GM19463 (cell line): Measurements from ENCODE around the gene IDH3G.
"Not testable (repeated sequence)": the region's sequence is repeated elsewhere in the genome, so short reads cannot be mapped to it uniquely, and the experiment has no call there.

Experiments
- ATAC-seq: cut with Tn5 transposase; IDR thresholded peaks from one replicate; pipeline ENCODE4 v1.9.1; 2021; ENCODE audit warnings: mild to moderate bottlenecking, moderate library complexity; ENCODE audit not compliant: unreplicated experiment

Gene IDH3G

DNA sequence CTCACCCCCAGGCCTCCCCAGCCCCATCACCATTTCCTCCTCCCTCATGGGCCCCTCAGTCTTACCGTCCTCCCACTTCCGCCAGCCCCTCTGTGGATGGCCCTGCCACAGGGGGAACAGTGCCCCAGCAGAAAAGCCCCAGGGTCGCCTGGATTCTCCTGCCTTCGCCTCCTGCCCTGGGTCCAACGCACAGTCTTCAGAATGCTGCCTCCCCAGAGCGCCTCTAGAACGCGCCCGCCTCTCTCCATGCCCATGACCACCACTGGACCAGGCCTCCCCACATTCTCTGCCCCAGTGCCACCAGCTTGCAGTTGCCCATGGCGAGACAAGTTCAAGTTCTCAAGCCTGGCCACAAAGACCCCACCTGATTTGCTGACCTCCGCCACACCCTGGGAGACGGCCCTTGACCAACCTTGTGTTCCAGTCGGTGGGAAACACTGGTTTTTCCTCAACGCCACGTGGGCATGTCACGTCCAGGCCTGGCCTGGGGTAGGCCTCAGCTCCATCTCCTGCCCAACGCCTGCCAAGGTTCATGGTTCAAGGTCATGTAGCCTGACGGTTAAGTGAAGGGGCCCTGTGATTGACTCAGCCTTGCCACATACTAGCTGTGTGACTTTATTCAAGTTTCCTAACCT lies 30.8 kb downstream of the IDH3G start:
- no peak for ATAC-seq

DNA sequence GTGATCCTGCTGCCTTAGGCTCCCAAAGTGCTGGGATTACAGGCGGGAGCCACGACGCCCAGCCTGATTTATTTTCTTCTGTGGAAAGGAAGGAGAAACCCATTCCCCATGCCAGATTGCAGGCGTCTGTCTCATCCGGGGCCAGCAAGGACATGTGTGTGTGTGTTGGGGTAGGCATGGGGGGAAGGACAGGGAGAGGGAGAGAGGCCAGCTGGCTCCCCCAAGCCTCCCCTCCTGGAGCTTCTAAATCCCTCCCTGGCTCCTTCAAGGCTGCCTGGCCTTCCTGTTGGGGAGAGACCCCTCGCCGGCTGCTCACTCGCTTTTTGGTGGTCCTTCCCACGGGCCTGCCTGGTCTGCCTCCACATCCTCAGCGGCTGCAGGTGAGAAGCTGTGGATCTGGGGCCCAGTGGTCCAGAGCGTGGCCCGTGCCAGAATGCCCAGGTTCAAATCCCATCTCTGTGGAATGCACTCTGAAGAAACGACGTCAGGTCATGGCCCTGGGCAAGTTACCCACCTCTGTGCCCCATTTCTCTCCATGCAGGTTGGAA lies 31.5 kb downstream of the IDH3G start:
- ATAC-seq, result no peak

DNA sequence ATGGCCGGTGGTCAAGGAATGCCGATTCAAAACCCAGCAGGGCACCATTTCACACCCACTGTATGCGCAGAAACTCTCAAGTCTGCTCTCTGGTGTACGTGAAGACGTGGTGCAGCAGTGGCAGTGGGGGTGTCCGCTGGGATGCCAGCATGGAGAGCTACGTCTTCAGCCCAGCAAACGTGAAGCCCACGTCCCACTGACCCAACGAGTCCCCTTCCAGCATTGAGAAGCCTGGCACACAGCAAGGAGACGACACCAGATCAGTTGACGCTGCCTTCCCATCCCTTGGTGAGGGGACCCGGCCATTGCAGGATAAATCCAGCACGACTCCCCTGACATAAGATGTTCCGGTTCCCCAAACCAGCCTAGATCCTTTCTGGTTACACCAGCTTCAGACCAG lies 32.3 kb downstream of the IDH3G start:
- no peak for ATAC-seq

DNA sequence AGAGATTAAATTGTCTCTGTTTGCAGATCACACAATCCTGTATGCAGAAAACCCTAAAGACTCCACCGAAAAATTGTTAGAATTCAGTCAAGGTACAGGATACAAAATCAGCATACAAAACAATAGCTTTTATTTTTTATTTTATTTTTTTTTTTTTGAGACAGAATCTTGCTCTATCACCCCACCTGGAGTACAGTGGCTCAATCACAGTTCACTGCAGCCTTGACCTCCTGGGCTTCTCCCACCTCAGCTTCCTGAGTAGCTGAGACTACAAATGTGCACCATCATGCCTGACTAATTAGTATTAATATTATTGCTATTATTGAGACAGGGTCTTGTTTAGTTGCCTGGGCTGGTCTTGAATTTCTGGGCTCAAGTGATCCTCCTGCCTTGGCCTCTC lies 39.0 kb downstream of the IDH3G start:
- ATAC-seq, result no peak

DNA sequence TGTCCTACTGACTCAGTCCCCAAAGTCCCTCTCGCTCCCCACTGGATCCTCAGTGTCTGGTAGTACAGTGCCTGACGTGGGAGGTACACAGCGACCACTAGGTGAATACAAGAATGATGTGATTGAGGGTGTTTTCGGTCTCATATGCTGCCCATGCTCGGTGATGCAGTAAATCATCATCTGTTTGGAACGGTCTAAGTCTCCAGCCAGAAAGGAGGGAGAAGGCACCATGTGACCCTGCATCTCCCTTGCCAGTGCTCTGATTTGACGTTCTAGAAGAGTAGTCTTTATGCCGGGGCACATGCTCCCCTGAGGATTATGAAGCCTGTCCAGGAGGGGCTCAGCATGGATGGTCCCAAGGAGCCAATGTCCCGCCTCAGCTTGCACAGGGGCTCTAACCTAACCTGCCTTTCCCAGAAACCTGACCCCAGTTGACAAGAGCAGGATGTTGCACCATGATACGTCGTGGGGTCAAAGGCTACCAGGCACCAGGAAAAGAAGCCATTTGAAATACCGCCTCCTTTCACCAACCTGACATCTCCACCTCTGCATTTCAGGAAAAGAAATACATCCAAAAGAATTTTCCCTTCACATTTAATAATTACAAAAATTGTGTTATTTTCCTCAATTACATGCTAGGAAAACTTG lies 43.9 kb downstream of the IDH3G start:
- ATAC-seq, result no peak

DNA sequence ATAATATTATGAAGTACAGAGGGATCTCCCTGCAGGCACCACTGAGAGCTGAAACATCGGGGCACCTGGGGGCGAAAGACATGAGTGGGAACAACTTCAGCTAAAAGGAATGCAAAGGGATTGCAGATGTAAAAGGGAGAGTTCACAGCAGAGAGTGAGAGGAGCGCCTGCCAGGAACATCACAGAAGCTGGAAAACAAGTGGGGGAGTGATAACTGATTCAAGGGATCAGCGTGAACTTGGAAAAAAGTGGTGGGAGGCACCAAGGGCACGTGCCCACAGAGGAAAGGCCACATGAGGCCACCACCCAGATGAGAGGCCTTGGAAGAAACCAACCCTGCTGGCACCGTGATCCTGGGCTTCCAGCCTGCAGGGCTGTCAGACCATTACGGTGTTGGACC lies 45.2 kb downstream of the IDH3G start:
- not testable (repeated sequence) for ATAC-seq

DNA sequence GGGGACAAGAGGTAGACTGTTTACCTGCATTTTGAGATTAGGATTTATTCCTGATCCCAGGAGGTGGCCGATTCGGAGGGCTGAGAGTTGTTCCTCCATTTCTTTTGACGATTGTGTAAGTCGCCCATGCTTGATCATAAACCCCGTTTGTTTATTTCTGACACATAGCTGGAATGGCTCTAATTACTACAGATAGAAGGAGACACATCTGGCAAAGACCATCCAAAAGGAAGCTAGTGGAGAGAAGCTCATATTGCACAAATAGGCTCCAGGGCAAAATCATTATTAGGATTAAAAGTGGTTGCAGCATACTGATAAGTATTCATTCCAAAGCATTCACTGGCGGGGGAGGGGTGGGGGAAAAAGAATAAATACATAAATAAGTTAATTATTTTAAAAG lies 47.2 kb downstream of the IDH3G start:
- not testable (repeated sequence) for ATAC-seq

DNA sequence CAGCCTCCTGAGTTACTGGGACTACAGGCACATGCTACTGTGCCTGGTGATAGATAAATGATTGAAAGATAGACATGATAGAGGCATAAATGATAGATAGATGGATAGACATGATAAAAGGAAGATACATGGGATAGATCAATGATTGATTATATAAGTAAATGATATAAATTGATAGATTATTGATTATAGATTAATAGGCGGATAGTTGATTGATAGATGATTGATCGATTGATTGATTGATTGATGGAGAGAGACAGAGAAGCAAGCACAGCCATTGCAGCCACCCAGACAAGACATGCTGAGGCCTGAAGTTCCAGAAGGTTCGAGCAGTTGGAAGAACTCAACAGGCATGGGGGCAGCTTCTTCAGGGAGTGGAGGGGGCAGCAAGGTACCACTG lies 47.8 kb downstream of the IDH3G start:
- ATAC-seq, result no peak

DNA sequence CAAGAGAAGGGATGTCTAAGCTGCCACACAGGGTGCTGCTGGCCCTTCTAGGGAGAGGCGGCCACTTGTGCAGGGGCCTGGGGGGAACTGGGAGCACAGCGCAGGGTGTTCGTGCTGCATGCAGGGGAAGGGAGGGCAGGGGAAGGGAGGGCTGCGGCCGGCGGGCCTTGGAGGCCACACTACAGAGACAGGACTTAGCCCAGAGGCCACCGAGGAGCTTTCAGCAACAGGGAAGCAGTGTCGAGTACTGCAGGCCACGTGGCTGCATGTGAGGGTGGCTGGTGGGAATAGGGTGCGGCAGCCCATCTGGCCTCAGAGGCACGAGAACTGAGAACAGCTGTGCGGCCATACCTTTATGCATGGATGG lies 49.1 kb downstream of the IDH3G start:
- not testable (repeated sequence) for ATAC-seq

DNA sequence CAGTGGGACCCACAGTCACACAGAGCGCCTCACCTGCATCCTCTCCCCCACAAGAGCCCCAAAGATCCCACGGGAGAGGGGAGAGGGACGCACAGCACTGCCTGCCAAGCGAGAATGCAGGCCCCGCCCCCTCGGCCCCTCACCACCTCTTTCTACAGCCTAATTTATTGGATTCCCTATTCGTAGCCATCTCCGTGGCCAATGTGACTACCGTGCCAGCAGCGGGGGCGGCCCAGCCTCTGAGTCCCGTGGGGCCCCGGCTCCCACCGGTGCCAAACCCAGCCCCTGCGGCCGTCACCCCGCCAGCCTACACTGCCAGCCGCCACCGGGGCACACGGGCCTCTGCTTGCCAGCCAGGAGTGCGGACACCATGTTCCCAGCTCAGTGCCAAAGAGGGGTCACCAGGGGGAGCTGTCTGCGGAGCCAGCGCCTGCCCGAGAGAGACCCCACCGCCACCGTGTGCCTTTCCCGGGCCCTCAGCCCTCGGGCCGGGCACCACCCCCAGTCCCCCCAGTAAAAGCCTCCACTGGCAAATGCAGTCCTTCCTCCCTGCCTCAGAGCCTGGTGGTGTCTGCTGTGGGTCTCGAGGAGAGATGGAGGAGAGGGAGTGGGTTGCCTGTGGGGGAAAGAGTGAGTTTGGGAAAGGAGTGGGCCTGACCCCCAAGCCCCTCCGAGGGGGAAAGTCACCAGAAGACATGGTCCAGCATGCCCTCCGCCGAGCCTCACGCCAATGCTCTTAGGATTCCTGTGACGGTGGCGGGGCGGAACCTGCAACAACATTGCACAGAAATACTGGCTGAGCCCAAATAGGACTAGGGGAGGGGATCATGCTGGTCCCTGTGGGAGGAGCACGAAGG lies 49.7 kb downstream of the IDH3G start:
- no peak for ATAC-seq

DNA sequence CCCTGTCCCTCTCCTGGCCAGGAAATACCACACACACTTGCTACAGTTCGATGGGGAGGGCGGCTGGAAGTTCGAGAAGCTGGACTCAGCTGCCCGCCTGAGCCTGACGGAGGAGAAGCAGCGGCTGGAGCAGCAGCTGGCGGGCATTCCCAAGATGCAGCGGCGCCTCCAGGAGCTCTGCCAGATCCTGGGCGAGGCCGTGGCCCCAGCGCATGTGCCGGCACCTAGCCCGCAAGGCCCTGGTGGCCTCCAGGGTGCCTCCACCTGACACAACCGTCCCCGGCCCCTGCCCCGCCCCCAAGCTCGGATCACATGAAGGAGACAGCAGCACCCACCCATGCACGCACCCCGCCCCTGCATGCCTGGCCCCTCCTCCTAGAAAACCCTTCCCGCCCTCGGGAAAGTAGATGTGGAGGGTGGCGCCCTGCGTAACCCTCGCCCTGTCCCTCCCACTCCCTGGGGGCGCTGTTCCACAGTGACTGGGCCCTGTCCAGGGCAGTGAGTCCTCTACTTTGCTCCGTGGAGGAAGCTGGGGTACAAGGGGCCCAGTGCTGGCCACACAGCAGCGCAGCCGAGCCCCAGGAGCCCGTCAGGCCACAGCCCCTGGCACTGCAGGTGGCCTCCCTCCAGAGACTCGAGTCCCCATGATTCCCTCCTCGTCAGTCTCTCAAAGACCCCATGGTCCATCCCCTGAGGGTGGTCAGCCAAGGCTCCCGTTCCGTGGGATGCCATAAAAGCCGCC lies 50.5 kb downstream of the IDH3G start:
- ATAC-seq, result not testable (repeated sequence)

DNA sequence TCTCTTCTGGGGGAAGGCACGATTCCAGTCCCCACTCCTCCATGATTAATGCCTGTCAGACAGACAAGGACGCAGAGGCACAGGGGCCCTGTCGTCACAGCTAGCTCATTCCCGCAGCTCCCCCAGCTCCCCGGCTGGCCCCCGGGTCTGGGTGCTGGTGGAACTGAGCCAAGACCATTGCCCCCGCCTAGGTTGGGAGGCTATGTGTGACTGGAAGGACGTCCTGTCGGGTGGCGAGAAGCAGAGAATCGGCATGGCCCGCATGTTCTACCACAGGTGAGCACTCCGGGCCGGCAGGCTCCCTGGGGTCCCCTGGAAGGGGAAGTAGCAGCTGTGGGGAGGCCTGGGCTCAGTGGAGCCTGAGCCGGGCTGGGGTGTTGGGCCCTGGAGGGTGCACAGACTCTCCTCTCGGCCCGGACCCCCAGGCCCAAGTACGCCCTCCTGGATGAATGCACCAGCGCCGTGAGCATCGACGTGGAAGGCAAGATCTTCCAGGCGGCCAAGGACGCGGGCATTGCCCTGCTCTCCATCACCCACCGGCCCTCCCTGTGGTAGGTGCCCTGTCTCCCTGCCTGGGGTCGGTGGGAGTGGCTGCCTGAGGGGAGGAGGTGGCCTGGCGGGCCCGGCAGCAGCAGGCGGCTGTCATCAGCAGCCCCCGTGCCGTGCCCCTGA lies 51.2 kb downstream of the IDH3G start:
- not testable (repeated sequence) for ATAC-seq

DNA sequence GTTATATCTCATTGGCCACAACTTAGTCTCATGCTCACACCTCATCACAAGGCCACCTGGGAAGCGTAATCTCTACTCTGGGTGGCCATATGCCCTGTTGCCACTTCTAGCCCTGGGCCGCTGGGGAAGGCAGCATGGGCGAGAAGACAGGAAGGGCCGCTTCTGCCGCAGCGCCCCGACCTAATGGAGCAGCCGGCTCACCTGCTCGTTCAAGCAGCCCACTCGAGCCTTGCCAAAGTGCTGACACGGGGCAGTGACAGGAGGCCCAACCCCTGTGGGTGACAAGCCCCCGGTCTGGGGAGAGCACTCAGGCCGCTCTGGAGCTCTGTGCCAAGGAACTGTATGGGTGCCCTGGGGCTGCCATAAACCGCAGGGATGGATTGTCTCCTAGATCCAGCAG lies 52.1 kb downstream of the IDH3G start:
- not testable (repeated sequence) for ATAC-seq

DNA sequence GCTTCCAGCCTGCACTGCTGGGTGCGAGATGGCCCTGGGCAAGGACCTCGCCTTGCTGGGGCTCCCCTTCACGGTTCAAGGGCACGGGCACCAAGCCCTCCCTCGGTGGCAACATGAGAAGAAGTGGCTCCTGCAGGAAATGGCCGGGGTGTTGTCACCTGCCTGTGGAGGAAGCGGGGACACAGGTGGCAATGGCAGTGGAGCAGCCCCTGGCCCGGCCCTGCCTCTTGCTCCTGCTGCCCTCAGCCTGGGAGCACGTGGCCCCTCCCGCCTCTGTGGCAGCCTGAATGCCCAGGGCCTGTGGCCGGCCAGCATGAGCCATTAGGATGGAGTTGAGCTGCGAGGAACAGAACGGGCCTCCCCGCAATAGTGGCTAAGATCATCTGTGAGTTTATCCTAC lies 52.7 kb downstream of the IDH3G start:
- ATAC-seq, result no peak

DNA sequence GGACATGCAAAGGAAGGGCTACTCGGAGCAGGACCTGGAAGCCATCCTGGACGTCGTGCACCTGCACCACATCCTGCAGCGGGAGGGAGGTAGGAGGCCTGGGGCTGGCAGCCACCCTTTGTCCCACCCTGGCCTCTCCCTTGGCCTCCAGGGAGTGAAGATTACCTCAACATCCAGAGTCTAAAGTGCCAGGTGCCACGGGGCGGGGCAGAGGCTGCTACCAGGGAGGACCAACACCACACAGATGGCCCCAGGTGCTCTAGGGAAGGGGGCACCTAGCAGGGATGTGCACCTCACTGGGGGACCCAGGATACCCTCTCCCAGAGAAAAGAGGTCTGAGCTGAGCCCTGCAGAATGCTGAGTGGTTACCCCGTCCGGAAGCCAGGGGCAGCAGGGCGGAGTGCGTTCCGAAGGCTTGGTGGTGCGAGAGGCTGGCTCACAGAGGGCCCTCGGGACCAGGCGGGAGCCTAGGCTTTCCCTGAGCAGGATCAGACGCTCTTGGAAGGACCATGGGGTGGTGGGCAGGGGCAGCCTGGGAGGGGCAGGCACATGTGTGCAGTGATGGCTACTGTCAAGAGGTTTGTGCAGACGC lies 53.4 kb downstream of the IDH3G start:
- ATAC-seq, result no peak

DNA sequence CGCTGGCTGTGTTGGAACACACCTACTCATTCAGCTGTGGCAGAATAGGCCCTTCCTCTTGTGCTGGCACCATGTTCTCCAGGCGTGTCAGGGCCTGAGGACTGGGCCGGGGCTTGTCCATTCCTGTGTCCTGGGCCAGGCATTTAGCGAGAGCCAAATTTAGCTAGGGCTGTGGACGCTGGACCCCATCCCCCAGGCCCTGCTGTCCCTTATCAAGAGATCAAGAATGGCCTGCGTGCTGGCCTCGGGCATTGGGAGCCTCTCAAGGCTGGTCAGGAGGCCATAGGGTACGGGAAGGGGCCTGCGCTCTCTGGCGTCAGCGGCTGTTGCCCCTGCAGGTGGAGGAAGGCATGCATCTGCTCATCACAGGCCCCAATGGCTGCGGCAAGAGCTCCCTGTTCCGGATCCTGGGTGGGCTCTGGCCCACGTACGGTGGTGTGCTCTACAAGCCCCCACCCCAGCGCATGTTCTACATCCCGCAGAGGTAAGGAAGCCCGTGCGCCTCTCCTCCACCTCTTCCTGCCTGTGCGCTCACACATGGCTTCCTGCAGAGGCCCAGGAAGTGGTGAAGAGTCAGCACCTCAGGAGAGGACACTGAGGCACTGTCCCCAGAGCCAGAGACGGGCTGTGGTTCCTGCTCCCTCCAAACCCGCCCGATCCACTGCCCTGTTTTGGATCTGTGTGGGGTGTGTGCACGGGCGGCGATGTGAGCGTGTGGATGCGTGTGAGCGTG lies 54.3 kb downstream of the IDH3G start:
- no peak for ATAC-seq

DNA sequence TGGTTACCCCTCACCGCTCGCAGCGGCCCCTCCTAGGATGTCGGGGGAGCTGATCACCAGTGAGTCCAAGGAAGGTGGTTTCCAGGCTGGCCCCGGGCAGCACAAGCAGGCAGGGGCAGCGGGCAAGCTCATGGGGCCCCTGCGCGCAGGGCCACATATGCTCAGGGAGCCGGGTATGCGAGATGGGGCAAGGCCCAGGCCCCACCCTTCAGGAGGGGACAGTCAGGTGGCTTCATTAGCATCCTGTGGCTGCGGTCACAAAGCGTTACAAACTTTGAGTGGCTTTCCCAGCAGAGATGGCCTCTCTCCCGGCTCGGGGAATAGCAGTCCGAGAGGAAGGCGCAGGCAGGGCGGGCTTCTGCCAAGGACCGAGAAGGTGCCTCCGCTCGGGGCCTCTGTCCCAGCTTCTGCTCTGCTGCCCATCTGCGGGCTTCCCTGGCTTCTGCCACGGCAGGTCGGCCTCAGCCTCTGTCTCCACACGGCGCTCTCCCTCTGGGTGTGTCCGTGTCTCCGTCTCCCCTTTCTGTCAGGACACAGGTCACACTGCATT lies 56.0 kb downstream of the IDH3G start:
- ATAC-seq, result no peak

DNA sequence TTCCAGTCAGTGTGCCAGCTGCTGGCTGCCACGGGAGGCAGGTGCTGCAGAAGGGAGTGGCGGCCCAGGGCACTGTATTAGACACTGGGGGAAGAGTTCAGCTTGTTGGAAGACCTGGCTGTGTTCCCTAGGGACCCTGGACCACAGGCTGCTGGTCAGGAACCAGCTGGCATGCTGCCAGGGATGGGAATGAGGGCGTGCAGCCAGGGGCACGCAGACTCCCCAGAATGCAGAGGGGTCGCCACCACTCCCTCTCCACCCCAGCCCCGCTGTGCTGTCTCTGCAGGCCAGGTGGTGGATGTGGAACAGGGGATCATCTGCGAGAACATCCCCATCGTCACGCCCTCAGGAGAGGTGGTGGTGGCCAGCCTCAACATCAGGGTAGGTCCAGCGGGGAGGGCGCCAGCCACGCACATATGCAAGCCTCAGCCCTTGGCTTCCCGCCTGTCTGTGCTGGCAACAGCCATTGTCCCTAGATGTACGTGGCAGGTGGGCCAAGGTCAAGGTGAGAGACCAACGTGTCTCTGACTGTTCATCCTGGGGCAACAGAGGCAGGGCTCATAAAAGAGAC lies 57.2 kb downstream of the IDH3G start:
- ATAC-seq, result no peak
